ENCODE data around the gene SLC16A11. TPM values are rescaled to one million over a fixed set of nuclear protein-coding genes. Genes with fewer than 3 reads are reported as not detected.

SLC16A11 gene
- total RNA-seq, 1 donor from 2014 or later = not detected

DNA sequence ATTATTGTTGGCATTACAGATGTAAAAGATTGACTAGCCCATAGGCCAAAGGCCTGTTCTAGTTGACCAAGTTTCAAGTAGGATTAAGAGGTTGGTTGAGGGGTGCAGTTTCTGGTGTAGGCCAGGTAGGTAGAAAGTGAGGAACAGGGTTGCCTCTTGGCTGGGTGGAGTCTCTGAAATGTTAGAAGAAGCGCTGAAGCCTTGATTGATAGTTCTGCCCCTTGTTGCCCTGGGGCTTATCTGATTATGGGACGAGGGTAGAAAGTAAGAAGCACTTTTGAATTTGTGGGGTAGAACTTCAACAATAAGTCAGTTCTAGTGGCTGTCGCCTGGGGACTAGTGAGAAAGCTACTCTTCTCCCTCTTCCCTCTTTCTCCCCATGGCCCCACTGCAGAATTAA lies 14.8 kb downstream of the SLC16A11 start:
- H3K27ac ChIP-seq = no peak overlapping the region
- Mint-ChIP-seq H3K27ac (no peak overlapping the region), H3K9me3 (no peaks in the 10 kb centered on the region)

GRCh38 chr17:7027335-7027734 lies 16.6 kb downstream of the SLC16A11 start:
- no peak overlapping the region for H3K9ac ChIP-seq
- peaks cover 21% of the 10 kb centered on the region for H3K27me3 ChIP-seq
- H3K4me2 ChIP-seq = no peak overlapping the region
- Mint-ChIP-seq H3K27ac (no peak overlapping the region), H3K27me3 (ENCODE audit: insufficient read depth, low read depth) (peaks cover 41% of the 10 kb centered on the region), H3K4me1 (peaks cover 12% of the 10 kb centered on the region), H3K4me3 (no peak overlapping the region), H3K9me3 (peaks cover 2% of the 10 kb centered on the region), H3K36me3 (no peaks in the 10 kb centered on the region)
- no peak overlapping the region for H2AFZ ChIP-seq (replicated peaks)
- no peaks in the 10 kb centered on the region for H3K36me3 ChIP-seq
- H3K79me2 ChIP-seq (ENCODE audit: low read depth) = no peaks in the 10 kb centered on the region
- TF ChIP-seq CTCF (IDR thresholded peaks at IDR 0.05) = no peak
- no peak for TF ChIP-seq EZH2phosphoT487 (IDR thresholded peaks at IDR 0.05)
- no peak for TF ChIP-seq EZH2 (IDR thresholded peaks at IDR 0.05)
- H3F3A ChIP-seq (ENCODE audit: low read depth) = peaks cover 12% of the 10 kb centered on the region
- H3K4me1 ChIP-seq = no peaks in the 10 kb centered on the region
- no peaks in the 10 kb centered on the region for H3K9me3 ChIP-seq (ENCODE audit: low read depth)
- H3K4me3 ChIP-seq = no peak overlapping the region
- H4K20me1 ChIP-seq (ENCODE audit: low read depth) = no peaks in the 10 kb centered on the region
- H3K27ac ChIP-seq = no peak overlapping the region
- no peak for DNase-seq (ENCODE audit: low spot score)

More for the DNA sequence above, 14.8 kb downstream of the SLC16A11 start:
- no peak for TF ChIP-seq CTCF (IDR thresholded peaks at IDR 0.05)
- no peak for TF ChIP-seq EZH2phosphoT487 (IDR thresholded peaks at IDR 0.05)
- no peak for TF ChIP-seq EZH2 (IDR thresholded peaks at IDR 0.05)
- no peak for DNase-seq (ENCODE audit: low spot score)
- Histone ChIP-seq H3K4me2 (no peak overlapping the region), H3K4me3 (no peak overlapping the region), H3K27me3 (peaks cover 3% of the 10 kb centered on the region), H2AFZ (replicated peaks) (no peak overlapping the region), H3K79me2 (ENCODE audit: low read depth) (no peaks in the 10 kb centered on the region), H3K9me3 (ENCODE audit: low read depth) (no peaks in the 10 kb centered on the region), H3K9ac (no peak overlapping the region), H4K20me1 (ENCODE audit: low read depth) (no peaks in the 10 kb centered on the region), H3F3A (ENCODE audit: low read depth) (no peaks in the 10 kb centered on the region), H3K36me3 (no peaks in the 10 kb centered on the region), H3K4me1 (no peaks in the 10 kb centered on the region)
- Mint-ChIP-seq H3K4me1 (peaks cover 2% of the 10 kb centered on the region), H3K27me3 (ENCODE audit: insufficient read depth, low read depth) (peaks cover 29% of the 10 kb centered on the region), H3K36me3 (no peaks in the 10 kb centered on the region), H3K4me3 (no peak overlapping the region)

DNA sequence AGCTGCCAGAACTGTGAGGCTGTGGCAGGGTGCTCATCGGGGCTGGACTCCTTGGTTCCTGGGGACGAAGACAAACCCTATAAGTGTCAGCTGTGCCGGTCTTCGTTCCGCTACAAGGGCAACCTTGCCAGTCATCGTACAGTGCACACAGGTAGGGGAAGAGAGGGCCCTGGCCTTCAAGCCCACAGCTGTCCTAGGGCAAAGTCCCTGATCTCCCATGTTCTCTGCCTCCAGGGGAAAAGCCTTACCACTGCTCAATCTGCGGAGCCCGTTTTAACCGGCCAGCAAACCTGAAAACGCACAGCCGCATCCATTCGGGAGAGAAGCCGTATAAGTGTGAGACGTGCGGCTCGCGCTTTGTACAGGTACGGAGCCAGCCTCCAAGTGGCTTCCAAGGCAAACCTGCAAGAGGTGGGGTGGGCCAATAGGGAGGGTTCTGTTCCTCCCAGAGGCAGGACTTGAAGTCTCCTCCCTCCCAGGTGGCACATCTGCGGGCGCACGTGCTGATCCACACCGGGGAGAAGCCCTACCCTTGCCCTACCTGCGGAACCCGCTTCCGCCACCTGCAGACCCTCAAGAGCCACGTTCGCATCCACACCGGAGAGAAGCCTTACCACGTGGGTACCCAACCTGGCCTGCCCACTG lies 17.3 kb downstream of the SLC16A11 start:
- no peak overlapping the region for H3K27ac ChIP-seq
- H3K4me2 ChIP-seq = no peak overlapping the region
- peaks cover 3% of the 10 kb centered on the region for H3K4me1 ChIP-seq
- no peak overlapping the region for H3K27ac Mint-ChIP-seq
- H2AFZ ChIP-seq (replicated peaks) = no peak overlapping the region
- no peak for DNase-seq (ENCODE audit: low spot score)
- peaks cover 28% of the 10 kb centered on the region for H3K27me3 ChIP-seq
- H3K9ac ChIP-seq = no peak overlapping the region
- peaks cover 44% of the 10 kb centered on the region for H3K27me3 Mint-ChIP-seq (ENCODE audit: insufficient read depth, low read depth)
- H3K36me3 Mint-ChIP-seq = no peaks in the 10 kb centered on the region
- H3K4me3 ChIP-seq = no peak overlapping the region
- H3F3A ChIP-seq (ENCODE audit: low read depth) = peaks cover 18% of the 10 kb centered on the region
- no peaks in the 10 kb centered on the region for H3K79me2 ChIP-seq (ENCODE audit: low read depth)
- H3K9me3 ChIP-seq (ENCODE audit: low read depth) = no peaks in the 10 kb centered on the region
- H4K20me1 ChIP-seq (ENCODE audit: low read depth) = no peaks in the 10 kb centered on the region
- peaks cover 2% of the 10 kb centered on the region for H3K9me3 Mint-ChIP-seq
- H3K4me1 Mint-ChIP-seq = peaks cover 14% of the 10 kb centered on the region
- no peaks in the 10 kb centered on the region for H3K36me3 ChIP-seq
- TF ChIP-seq CTCF (IDR thresholded peaks at IDR 0.05) (no peak), EZH2phosphoT487 (IDR thresholded peaks at IDR 0.05) (no peak), EZH2 (IDR thresholded peaks at IDR 0.05) (no peak)
- H3K4me3 Mint-ChIP-seq = no peak overlapping the region
